Activated CD8-positive, alpha-beta memory T cell treated with anti-CD3 and anti-CD28 coated beads for 1 hour (primary cell): ENCODE measurements around the gene PIEZO2.

Source experiments
- DNase-seq, 2 donors: peaks; one replicate each; pipeline ENCODE4 v3.0.0-alpha.2; 2020; ENCODE audit warnings: low read depth in 1 of 2; ENCODE audit errors: extremely low read depth in 1 of 2

Gene PIEZO2

GRCh38 chr18:10705291-10705690 is 444.1 kb downstream of the PIEZO2 start:
- no peak for DNase-seq

GRCh38 chr18:10702206-10702605 is 447.2 kb downstream of the PIEZO2 start:
- DNase-seq, result no peak

GRCh38 chr18:10690366-10690765 is 459.0 kb downstream of the PIEZO2 start:
- no peak for DNase-seq

- no peak for DNase-seq
These were observed 459.4 kb downstream of the PIEZO2 start for GRCh38 chr18:10690035-10690329.

GRCh38 chr18:10689236-10690034 is 459.9 kb downstream of the PIEZO2 start:
- no peak for DNase-seq

GRCh38 chr18:10688766-10689165 is 460.6 kb downstream of the PIEZO2 start:
- no peak for DNase-seq

- no peak for DNase-seq
These were observed 462.0 kb downstream of the PIEZO2 start for GRCh38 chr18:10687161-10687925.

GRCh38 chr18:10686308-10686707 is 463.1 kb downstream of the PIEZO2 start:
- no peak for DNase-seq

- no peak for DNase-seq
These were observed 463.9 kb downstream of the PIEZO2 start for GRCh38 chr18:10685484-10685883.

- no peak for DNase-seq
These were observed 467.0 kb downstream of the PIEZO2 start for GRCh38 chr18:10682368-10682714.

GRCh38 chr18:10681581-10682367 is 467.6 kb downstream of the PIEZO2 start:
- no peak for DNase-seq

- no peak for DNase-seq
These were observed 469.1 kb downstream of the PIEZO2 start for GRCh38 chr18:10680271-10680596.

- no peak for DNase-seq
These were observed 469.7 kb downstream of the PIEZO2 start for GRCh38 chr18:10679557-10680270.

GRCh38 chr18:10671441-10671840 is 477.9 kb downstream of the PIEZO2 start:
- DNase-seq, result no peak

- DNase-seq, result no peak
These were observed 478.5 kb downstream of the PIEZO2 start for GRCh38 chr18:10670856-10671255.

- no peak for DNase-seq
These were observed 479.8 kb downstream of the PIEZO2 start for GRCh38 chr18:10669441-10670100.

- DNase-seq, result no peak
These were observed 485.6 kb downstream of the PIEZO2 start for GRCh38 chr18:10663750-10664149.

- DNase-seq, result no peak
These were observed 488.1 kb downstream of the PIEZO2 start for GRCh38 chr18:10661317-10661716.

- DNase-seq, result no peak
These were observed 489.0 kb downstream of the PIEZO2 start for GRCh38 chr18:10660179-10660884.

- DNase-seq, result no peak
These were observed 489.8 kb downstream of the PIEZO2 start for GRCh38 chr18:10659594-10659993.
